IPS-20b (cell line): ENCODE data around the gene GOLGA6C.
"Not testable (repeated sequence)": the region's sequence is repeated elsewhere in the genome, so short reads cannot be mapped to it uniquely, and the experiment has no call there.

Experiments used
- H3K27ac ChIP-seq: one replicate; pipeline ENCODE4 v1.5.1; 2013; ENCODE audit warnings: low read length
- H3K27me3 ChIP-seq: 2 replicates; pipeline ENCODE4 v1.6.1; 2013; ENCODE audit warnings: mild to moderate bottlenecking, low read length, inconsistent platforms; ENCODE audit not compliant: insufficient read depth
- H3K36me3 ChIP-seq: 2 replicates; pipeline ENCODE4 v1.6.1; 2013; ENCODE audit warnings: low read depth, mild to moderate bottlenecking, inconsistent platforms, low read length, moderate library complexity; ENCODE audit not compliant: insufficient read depth
- H3K4me1 ChIP-seq: 2 replicates; pipeline ENCODE4 v1.6.1; 2013; ENCODE audit warnings: mild to moderate bottlenecking, control low read depth, inconsistent platforms, low read length, moderate library complexity; ENCODE audit not compliant: insufficient read depth
- H3K4me3 ChIP-seq: 2 replicates; pipeline ENCODE4 v1.5.1; 2013; ENCODE audit warnings: mild to moderate bottlenecking, low read length, inconsistent platforms
- H3K9ac ChIP-seq: 2 replicates; pipeline ENCODE4 v1.6.1; 2013; ENCODE audit warnings: low read depth, mild to moderate bottlenecking, inconsistent platforms, low read length, moderate library complexity
- H3K9me3 ChIP-seq: 2 replicates; pipeline ENCODE4 v1.6.1; 2013; ENCODE audit warnings: mild to moderate bottlenecking, low read depth, low read length, inconsistent platforms; ENCODE audit not compliant: insufficient read depth

The GOLGA6C gene

GRCh38 chr15:75258034-75258433 lies at the start of gene GOLGA6C:
TSS of gene GOLGA6C (plus strand) at chr15:75258334. CDS start at chr15:75258599, 265 bp downstream.
- not testable (repeated sequence) for H3K4me3 ChIP-seq, H3K4me1 ChIP-seq, H3K9me3 ChIP-seq, H3K9ac ChIP-seq, H3K27ac ChIP-seq, H3K27me3 ChIP-seq, H3K36me3 ChIP-seq

- H3K9ac ChIP-seq: no peak overlapping the region
- no peaks in the 10 kb centered on the region for H3K9me3 ChIP-seq
- H3K27me3 ChIP-seq: peaks cover 3% of the 10 kb centered on the region
- peaks cover 5% of the 10 kb centered on the region; the same call in 1 of the 2 replicates for H3K4me1 ChIP-seq
- no peak overlapping the region for H3K4me3 ChIP-seq
- H3K36me3 ChIP-seq: peaks cover 74% of the 10 kb centered on the region
- H3K27ac ChIP-seq: no peak overlapping the region
These were observed 49.4 kb upstream of the GOLGA6C start for GRCh38 chr15:75208501-75209288.

GRCh38 chr15:75209289-75209676 lies 48.9 kb upstream of the GOLGA6C start:
- no peaks in the 10 kb centered on the region for H3K9me3 ChIP-seq
- peaks cover 74% of the 10 kb centered on the region for H3K36me3 ChIP-seq
- H3K4me1 ChIP-seq: no peaks in the 10 kb centered on the region; the same call in 1 of the 2 replicates
- no peak overlapping the region for H3K4me3 ChIP-seq
- H3K9ac ChIP-seq: no peak overlapping the region
- no peak overlapping the region for H3K27ac ChIP-seq
- no peaks in the 10 kb centered on the region for H3K27me3 ChIP-seq

- Histone ChIP-seq H3K4me1 (no peaks in the 10 kb centered on the region; the same call in 1 of the 2 replicates), H3K9ac (no peak overlapping the region), H3K36me3 (peaks cover 71% of the 10 kb centered on the region), H3K4me3 (no peak overlapping the region), H3K9me3 (no peaks in the 10 kb centered on the region), H3K27ac (no peak overlapping the region), H3K27me3 (no peaks in the 10 kb centered on the region)
These were observed 47.3 kb upstream of the GOLGA6C start for GRCh38 chr15:75210811-75211230.

GRCh38 chr15:75211436-75212199 lies 46.5 kb upstream of the GOLGA6C start:
- Histone ChIP-seq H3K9ac (no peak overlapping the region), H3K27ac (no peak overlapping the region), H3K4me1 (no peaks in the 10 kb centered on the region; the same call in 1 of the 2 replicates), H3K36me3 (peaks cover 64% of the 10 kb centered on the region), H3K4me3 (no peak overlapping the region), H3K9me3 (no peaks in the 10 kb centered on the region), H3K27me3 (no peaks in the 10 kb centered on the region)

- Histone ChIP-seq H3K36me3 (peaks cover 59% of the 10 kb centered on the region), H3K9me3 (no peaks in the 10 kb centered on the region), H3K4me3 (no peak overlapping the region), H3K4me1 (no peaks in the 10 kb centered on the region; the same call in 1 of the 2 replicates), H3K27me3 (no peaks in the 10 kb centered on the region), H3K9ac (no peak overlapping the region), H3K27ac (no peak overlapping the region)
These were observed 45.8 kb upstream of the GOLGA6C start for GRCh38 chr15:75212200-75212858.

- Histone ChIP-seq H3K9ac (no peak overlapping the region), H3K27ac (no peak overlapping the region), H3K36me3 (peaks cover 50% of the 10 kb centered on the region), H3K9me3 (no peaks in the 10 kb centered on the region), H3K4me3 (no peak overlapping the region), H3K27me3 (no peaks in the 10 kb centered on the region), H3K4me1 (no peaks in the 10 kb centered on the region; the same call in 1 of the 2 replicates)
These were observed 44.8 kb upstream of the GOLGA6C start for GRCh38 chr15:75213212-75213767.

- Histone ChIP-seq H3K36me3 (peaks cover 45% of the 10 kb centered on the region), H3K9me3 (no peaks in the 10 kb centered on the region), H3K9ac (no peak overlapping the region), H3K4me1 (no peaks in the 10 kb centered on the region; the same call in 1 of the 2 replicates), H3K27me3 (no peaks in the 10 kb centered on the region), H3K4me3 (no peak overlapping the region), H3K27ac (no peak overlapping the region)
These were observed 44.3 kb upstream of the GOLGA6C start for GRCh38 chr15:75213768-75214221.

- Histone ChIP-seq H3K4me3 (no peak overlapping the region), H3K4me1 (no peaks in the 10 kb centered on the region; the same call in 1 of the 2 replicates), H3K27me3 (no peaks in the 10 kb centered on the region), H3K9ac (no peak overlapping the region), H3K9me3 (no peaks in the 10 kb centered on the region), H3K36me3 (peaks cover 38% of the 10 kb centered on the region), H3K27ac (no peak overlapping the region)
These were observed 43.6 kb upstream of the GOLGA6C start for GRCh38 chr15:75214293-75215096.

- peaks cover 29% of the 10 kb centered on the region for H3K36me3 ChIP-seq
- H3K4me1 ChIP-seq: no peaks in the 10 kb centered on the region; the same call in 1 of the 2 replicates
- H3K9ac ChIP-seq: no peak overlapping the region
- H3K9me3 ChIP-seq: no peaks in the 10 kb centered on the region
- no peak overlapping the region for H3K27ac ChIP-seq
- no peak overlapping the region for H3K4me3 ChIP-seq
- no peaks in the 10 kb centered on the region for H3K27me3 ChIP-seq
These were observed 42.8 kb upstream of the GOLGA6C start for GRCh38 chr15:75215107-75216004.
